H1 (cell line): ENCODE data around the gene SYTL2. TPM values are rescaled to one million over a fixed set of nuclear protein-coding genes. Genes with fewer than 3 reads are reported as not detected.

Experiments
- PHF8 ChIP-seq: fragments of 200-600 bp; sonication (generic); conservative IDR thresholded peaks from 2 replicates; pipeline ENCODE4 v1.7.1; 2012; ENCODE audit warnings: low read depth, mild to moderate bottlenecking, inconsistent platforms, low read length, moderate library complexity
- polyA plus RNA-seq, 7 experiments: library from polyadenylated mRNA; depleted of rRNA in 3 of 7; stranded (reverse) in 5 of 7; unstranded in 2 of 7; fragments of >200 nt in 5 of 7; fragments of 200-250 nt in 2 of 7; gene quantifications; 1 replicate in 5 of 7; 2 replicates in 1 of 7; 4 replicates in 1 of 7; pipeline versions ENCODE4 v1.2.1 to v1.2.3, GENCODE V29; 2011 to 2013; ENCODE audit warnings: missing spikeins in 2 of 7, mixed read lengths in 2 of 7
- total RNA-seq: library from RNA; stranded (reverse); fragmentation: NEBNext Ultra II Directional; extraction: Animal tissue kit (Norgen Biotek cat#: 25700); gene quantifications from 2 replicates; pipeline ENCODE4 v1.2.1, GENCODE V29; 2021

SYTL2 gene
- total and polyA plus RNA-seq, 2 of the 8 experiments (the other 6 are each of a cell fraction or from before 2014, with no cell fraction given) = 1.3 to 9.1 TPM

GRCh38 chr11:85809191-85809590 is 1.8 kb downstream of the SYTL2 start (continued):
- no peak for TF ChIP-seq PHF8
